Hepatocyte (in vitro differentiated cells): ENCODE results near the gene PRDM16. TPM values are rescaled to one million over a fixed set of nuclear protein-coding genes. Genes with fewer than 3 reads are reported as not detected.

Experiments
- DNase-seq: peaks from one replicate; pipeline ENCODE4 v3.0.0-alpha.2; 2016; ENCODE audit warnings: low spot score
- H2AFZ ChIP-seq: fragments of 200-600 bp; sonication (generic); 2 replicates; pipeline ENCODE4 v1.6.0; 2016; ENCODE audit warnings: antibody characterized with exemption, mild to moderate bottlenecking
- H3K27ac ChIP-seq: fragments of 200-600 bp; sonication (generic); 2 replicates; pipeline ENCODE4 v1.5.1; 2016; ENCODE audit warnings: mild to moderate bottlenecking
- H3K27me3 ChIP-seq: fragments of 200-600 bp; sonication (generic); 2 replicates; pipeline ENCODE4 v1.6.1; 2016
- H3K36me3 ChIP-seq: fragments of 200-600 bp; sonication (generic); replicated peaks from 2 replicates; pipeline ENCODE4 v1.5.1; 2016; ENCODE audit warnings: low read depth; ENCODE audit not compliant: insufficient read depth
- H3K4me1 ChIP-seq: fragments of 200-600 bp; sonication (generic); 2 replicates; pipeline ENCODE4 v1.5.1; 2016; ENCODE audit warnings: mild to moderate bottlenecking, moderate library complexity; ENCODE audit not compliant: insufficient read depth
- H3K4me2 ChIP-seq: fragments of 200-600 bp; sonication (generic); 2 replicates; pipeline ENCODE4 v1.6.0; 2016
- H3K4me3 ChIP-seq: fragments of 200-600 bp; sonication (generic); 2 replicates; pipeline ENCODE4 v1.5.1; 2016; ENCODE audit warnings: mild to moderate bottlenecking
- H3K79me2 ChIP-seq: fragments of 200-600 bp; sonication (generic); 2 replicates; pipeline ENCODE4 v1.6.0; 2017; ENCODE audit warnings: mild to moderate bottlenecking
- H3K9me2 ChIP-seq: fragments of 200-600 bp; sonication (generic); replicated peaks from 2 replicates; pipeline ENCODE4 v1.6.0; 2017; ENCODE audit warnings: mild to moderate bottlenecking; ENCODE audit not compliant: insufficient read depth
- H3K9me3 ChIP-seq: fragments of 200-600 bp; sonication (generic); 2 replicates; pipeline ENCODE4 v1.5.1; 2016; ENCODE audit warnings: low read depth, mild to moderate bottlenecking
- H4K20me1 ChIP-seq: fragments of 200-600 bp; sonication (generic); 2 replicates; pipeline ENCODE4 v1.6.0; 2016; ENCODE audit warnings: mild to moderate bottlenecking; ENCODE audit not compliant: insufficient read depth, poor library complexity, severe bottlenecking
- CTCF ChIP-seq: fragments of 200-600 bp; sonication (generic); IDR thresholded peaks from 2 replicates; pipeline ENCODE4 v1.5.1; 2016; ENCODE audit warnings: antibody characterized with exemption, mild to moderate bottlenecking; ENCODE audit not compliant: poor library complexity
- EZH2 ChIP-seq: fragments of 200-600 bp; sonication (generic); IDR thresholded peaks from 2 replicates; pipeline ENCODE4 v1.6.1; 2016; ENCODE audit warnings: antibody characterized with exemption, mild to moderate bottlenecking, borderline replicate concordance
- EZH2phosphoT487 ChIP-seq: fragments of 200-600 bp; sonication (generic); IDR thresholded peaks from one replicate; pipeline ENCODE4 v1.6.1; 2018; ENCODE audit warnings: antibody characterized with exemption, mild to moderate bottlenecking, low read depth, moderate library complexity; ENCODE audit not compliant: unreplicated experiment, severe bottlenecking
- WGBS: methylation state at CpG from one replicate; pipeline ENCODE4 v1.1.6; 2016; ENCODE audit warnings: low lambda C conversion rate; ENCODE audit errors: missing lambda C conversion rate; 5-methylcytosine and 5-hydroxymethylcytosine counted together
- polyA plus RNA-seq: library from polyadenylated mRNA; unstranded; fragments of >200 nt; fragmentation: Nextera tagmentation; extraction: Ambion mirVana; gene quantifications from 2 replicates; pipeline ENCODE4 v1.2.1, GENCODE V29; 2016
- total RNA-seq: library from RNA; depleted of rRNA; stranded (reverse); fragments of >200 nt; gene quantifications from 2 replicates; pipeline ENCODE4 v1.2.3, GENCODE V29; 2014

Gene PRDM16
- total and polyA plus RNA-seq, 2 experiments from 2014 or later, result 8.1 to 9.9 TPM

- no peak for DNase-seq
- Histone ChIP-seq H3K27ac (peak overlapping the region; percentile 4), H3K9me2 (no peaks in the 10 kb centered on the region), H2AFZ (no peak overlapping the region), H3K27me3 (no peaks in the 10 kb centered on the region), H3K4me2 (no peak overlapping the region), H3K79me2 (no peaks in the 10 kb centered on the region), H3K4me1 (peaks cover 8% of the 10 kb centered on the region), H4K20me1 (no peaks in the 10 kb centered on the region), H3K36me3 (no peaks in the 10 kb centered on the region), H3K9me3 (no peaks in the 10 kb centered on the region), H3K4me3 (no peak overlapping the region)
- TF ChIP-seq CTCF (no peak), EZH2phosphoT487 (no peak), EZH2 (no peak)
- WGBS, result 95% methylated on average over 21 of the region's 21 CpGs
These were observed 118.6 kb downstream of the PRDM16 start for GRCh38 chr1:3187415-3188149.

GRCh38 chr1:3188150-3188971, 119.4 kb downstream of the PRDM16 start:
- no peaks in the 10 kb centered on the region for H3K36me3 ChIP-seq
- no peaks in the 10 kb centered on the region for H3K27me3 ChIP-seq
- no peaks in the 10 kb centered on the region for H3K79me2 ChIP-seq
- H3K9me3 ChIP-seq, result no peaks in the 10 kb centered on the region
- peak; percentile 27 for DNase-seq
- no peak overlapping the region for H3K4me3 ChIP-seq
- no peak overlapping the region for H2AFZ ChIP-seq
- no peaks in the 10 kb centered on the region for H4K20me1 ChIP-seq
- H3K4me2 ChIP-seq, result no peak overlapping the region
- H3K9me2 ChIP-seq, result no peaks in the 10 kb centered on the region
- WGBS, result 80% methylated on average over 33 of the region's 34 CpGs
- peak overlapping the region; percentile 71 for H3K27ac ChIP-seq
- no peak for TF ChIP-seq CTCF
- no peak for TF ChIP-seq EZH2phosphoT487
- TF ChIP-seq EZH2, result no peak
- H3K4me1 ChIP-seq, result peaks cover 5% of the 10 kb centered on the region

- WGBS, result 83% methylated on average over 31 of the region's 32 CpGs
- no peak for TF ChIP-seq CTCF
- no peaks in the 10 kb centered on the region for H3K9me3 ChIP-seq
- no peak overlapping the region for H3K4me3 ChIP-seq
- H3K9me2 ChIP-seq, result no peaks in the 10 kb centered on the region
- no peak overlapping the region for H2AFZ ChIP-seq
- no peak overlapping the region for H3K27ac ChIP-seq
- H3K36me3 ChIP-seq, result no peaks in the 10 kb centered on the region
- H3K4me2 ChIP-seq, result no peak overlapping the region
- H3K79me2 ChIP-seq, result no peaks in the 10 kb centered on the region
- H3K4me1 ChIP-seq, result no peaks in the 10 kb centered on the region
- no peaks in the 10 kb centered on the region for H3K27me3 ChIP-seq
- no peak for DNase-seq
- H4K20me1 ChIP-seq, result no peaks in the 10 kb centered on the region
These were observed 121.4 kb downstream of the PRDM16 start for GRCh38 chr1:3190256-3191041.
